ENCODE measurements around the gene ADD2.

Gene ADD2

DNA sequence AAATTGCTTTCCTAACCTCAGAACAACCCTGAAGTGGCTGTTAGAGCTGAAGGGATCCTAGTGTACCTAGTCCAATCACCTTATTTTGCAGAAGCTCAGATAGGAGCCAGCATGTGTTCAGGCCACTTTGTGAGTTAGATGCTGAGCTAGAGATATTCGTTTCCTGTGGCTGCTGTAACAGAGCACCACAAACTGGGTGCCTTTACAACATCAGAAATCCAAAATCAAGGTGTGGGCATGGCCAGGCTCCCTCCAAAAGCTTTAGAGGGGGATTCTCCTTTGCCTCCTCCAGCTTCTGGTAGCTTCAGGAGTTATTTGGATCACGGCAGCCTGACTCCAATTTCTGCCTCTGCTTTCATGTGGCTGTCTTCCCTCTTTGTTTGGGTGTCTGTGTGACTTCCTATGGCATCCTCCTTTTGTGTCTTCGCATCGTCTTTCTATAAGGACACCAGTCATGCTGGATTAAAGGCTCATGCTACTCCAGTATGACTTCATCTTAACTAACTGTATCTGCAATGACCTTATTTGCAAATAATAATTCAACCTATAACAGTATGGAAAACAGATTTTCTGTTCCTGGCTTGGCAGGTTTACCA, 128.1 kb downstream of the ADD2 start:
- TF ChIP-seq, protein P1, sequence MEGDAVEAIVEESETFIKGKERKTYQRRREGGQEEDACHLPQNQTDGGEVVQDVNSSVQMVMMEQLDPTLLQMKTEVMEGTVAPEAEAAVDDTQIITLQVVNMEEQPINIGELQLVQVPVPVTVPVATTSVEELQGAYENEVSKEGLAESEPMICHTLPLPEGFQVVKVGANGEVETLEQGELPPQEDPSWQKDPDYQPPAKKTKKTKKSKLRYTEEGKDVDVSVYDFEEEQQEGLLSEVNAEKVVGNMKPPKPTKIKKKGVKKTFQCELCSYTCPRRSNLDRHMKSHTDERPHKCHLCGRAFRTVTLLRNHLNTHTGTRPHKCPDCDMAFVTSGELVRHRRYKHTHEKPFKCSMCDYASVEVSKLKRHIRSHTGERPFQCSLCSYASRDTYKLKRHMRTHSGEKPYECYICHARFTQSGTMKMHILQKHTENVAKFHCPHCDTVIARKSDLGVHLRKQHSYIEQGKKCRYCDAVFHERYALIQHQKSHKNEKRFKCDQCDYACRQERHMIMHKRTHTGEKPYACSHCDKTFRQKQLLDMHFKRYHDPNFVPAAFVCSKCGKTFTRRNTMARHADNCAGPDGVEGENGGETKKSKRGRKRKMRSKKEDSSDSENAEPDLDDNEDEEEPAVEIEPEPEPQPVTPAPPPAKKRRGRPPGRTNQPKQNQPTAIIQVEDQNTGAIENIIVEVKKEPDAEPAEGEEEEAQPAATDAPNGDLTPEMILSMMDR (IDR thresholded peaks at IDR 0.05; ENCODE audit: control insufficient read depth, insufficient read depth, low read depth, low read length, missing control alignments) = no peak
- no peak for DNase-seq (ENCODE audit: low read depth)
- no peak overlapping the region for H3K4me3 ChIP-seq (ENCODE audit: control insufficient read depth, low read depth, low read length)

DNA sequence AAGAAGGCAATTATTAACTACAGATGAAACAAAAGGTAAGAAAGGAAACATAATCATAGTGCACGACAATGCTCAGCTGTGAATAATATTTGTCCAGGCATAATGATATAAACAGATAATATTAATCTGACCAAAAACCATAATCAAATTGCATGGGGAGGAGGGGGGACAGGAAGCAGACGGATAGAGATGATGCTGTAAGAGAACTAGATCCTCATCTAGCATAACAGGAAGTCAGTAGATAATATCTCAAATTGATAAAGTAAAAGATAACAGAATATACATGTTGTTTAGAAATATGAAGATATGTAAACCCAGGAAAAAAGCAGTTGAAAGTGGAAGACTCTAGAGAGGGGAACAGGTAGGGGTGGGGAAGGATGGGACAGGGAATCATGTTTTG, 129.4 kb downstream of the ADD2 start:
- H3K4me3 ChIP-seq (ENCODE audit: control insufficient read depth, low read depth, low read length) = no peak overlapping the region
- DNase-seq (ENCODE audit: low read depth) = no peak
- TF ChIP-seq, protein P1 (IDR thresholded peaks at IDR 0.05; ENCODE audit: control insufficient read depth, insufficient read depth, low read depth, low read length, missing control alignments) = no peak

DNA sequence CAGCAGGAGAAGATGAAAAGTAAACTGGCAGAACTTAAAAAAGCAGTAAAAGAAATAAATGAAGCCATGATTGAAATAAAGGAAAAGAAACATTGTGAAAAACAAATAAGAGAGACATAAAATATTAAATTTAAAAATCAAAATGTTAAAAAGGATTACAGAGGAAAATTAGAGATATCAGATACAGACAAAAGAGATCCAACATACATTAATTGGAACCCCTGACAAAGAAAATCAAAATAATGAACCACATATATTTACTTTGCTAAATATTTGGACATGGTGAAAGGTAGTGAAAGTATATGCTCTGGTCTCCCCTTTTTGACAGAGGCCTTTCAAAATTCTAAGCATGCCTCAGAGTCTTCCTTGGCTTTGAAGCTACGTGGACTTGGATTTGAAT, 134.5 kb downstream of the ADD2 start:
- no peak for DNase-seq (ENCODE audit: low read depth)
- TF ChIP-seq, protein P1 (IDR thresholded peaks at IDR 0.05; ENCODE audit: control insufficient read depth, insufficient read depth, low read depth, low read length, missing control alignments) = no peak
- no peak overlapping the region for H3K4me3 ChIP-seq (ENCODE audit: control insufficient read depth, low read depth, low read length)

DNA sequence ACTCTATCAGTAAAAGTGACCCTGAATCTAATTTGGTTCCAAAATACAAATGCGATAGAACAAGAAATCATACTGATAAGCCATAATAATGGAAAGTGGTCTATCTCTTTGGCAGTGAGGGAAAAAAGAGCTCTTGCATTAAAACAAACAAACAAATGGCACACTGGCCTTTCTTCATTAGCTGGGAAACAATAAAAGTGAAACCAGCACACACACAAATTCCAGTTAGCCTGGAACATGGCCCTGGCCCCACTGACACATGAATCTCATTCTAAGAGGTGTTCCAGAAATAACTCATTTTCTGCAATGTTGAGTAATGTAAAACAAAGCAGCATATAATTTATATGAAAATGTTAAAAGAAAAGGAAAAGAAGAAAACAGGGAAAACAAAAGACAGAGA, 135.0 kb downstream of the ADD2 start:
- no peak overlapping the region for H3K4me3 ChIP-seq (ENCODE audit: control insufficient read depth, low read depth, low read length)
- TF ChIP-seq, protein P1 (IDR thresholded peaks at IDR 0.05; ENCODE audit: control insufficient read depth, insufficient read depth, low read depth, low read length, missing control alignments) = no peak
- no peak for DNase-seq (ENCODE audit: low read depth)

DNA sequence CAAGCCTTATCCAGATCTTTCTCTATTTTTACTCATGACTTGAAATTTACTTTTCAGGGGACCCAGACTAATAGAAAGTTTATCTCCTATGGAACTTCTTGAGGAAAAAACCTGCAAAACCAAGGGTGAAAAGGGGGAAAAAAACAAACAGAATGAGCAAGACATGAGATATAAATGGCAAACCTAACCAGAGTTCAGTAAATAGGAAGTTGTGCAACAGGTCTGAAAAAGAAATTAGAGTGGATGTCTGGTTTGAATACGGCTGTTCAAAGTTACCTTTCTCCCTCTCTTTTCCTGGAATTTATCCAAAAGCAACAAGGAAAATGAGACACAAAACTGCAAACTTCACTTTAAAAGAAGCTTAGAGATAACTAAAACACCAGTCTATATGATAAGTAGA, 135.6 kb downstream of the ADD2 start:
- TF ChIP-seq, protein P1 (IDR thresholded peaks at IDR 0.05; ENCODE audit: control insufficient read depth, insufficient read depth, low read depth, low read length, missing control alignments) = no peak
- no peak for DNase-seq (ENCODE audit: low read depth)
- H3K4me3 ChIP-seq (ENCODE audit: control insufficient read depth, low read depth, low read length) = no peak overlapping the region

- no peak overlapping the region for H3K4me3 ChIP-seq (ENCODE audit: control insufficient read depth, low read depth, low read length)
- DNase-seq (ENCODE audit: low read depth) = no peak
- TF ChIP-seq, protein P1 (IDR thresholded peaks at IDR 0.05; ENCODE audit: control insufficient read depth, insufficient read depth, low read depth, low read length, missing control alignments) = no peak
These were observed 137.2 kb downstream of the ADD2 start for GRCh38 chr2:70630761-70631160.
